ENCODE data around the gene CACFD1. TPM values are rescaled to one million over a fixed set of nuclear protein-coding genes. Genes with fewer than 3 reads are reported as not detected.

CACFD1 gene
- total RNA-seq, 1 experiment from 2014 or later, result 15.1 TPM

GRCh38 chr9:133517711-133518110, 57.9 kb downstream of the CACFD1 start:
- peaks cover 10% of the 10 kb centered on the region for H3K4me1 Mint-ChIP-seq (ENCODE audit: low read depth, unreplicated experiment)
- CTCF ChIA-PET, result interaction anchor here (0.7 kb wide), 1 partner anchor 463 kb away, joined by 5 read pairs; no protein-coding TSS in a partner anchor
- H3K27ac Mint-ChIP-seq (ENCODE audit: unreplicated experiment), result no peak overlapping the region
- BruUV-seq (replicated peaks), result no TSS peak
- H3K27me3 Mint-ChIP-seq (ENCODE audit: unreplicated experiment), result peaks cover 19% of the 10 kb centered on the region
- no peak overlapping the region for H3K4me3 Mint-ChIP-seq (ENCODE audit: low read depth, unreplicated experiment)
- no peak for DNase-seq
- H3K36me3 Mint-ChIP-seq (ENCODE audit: insufficient read depth, unreplicated experiment), result no peaks in the 10 kb centered on the region
- TF ChIP-seq, protein P1, sequence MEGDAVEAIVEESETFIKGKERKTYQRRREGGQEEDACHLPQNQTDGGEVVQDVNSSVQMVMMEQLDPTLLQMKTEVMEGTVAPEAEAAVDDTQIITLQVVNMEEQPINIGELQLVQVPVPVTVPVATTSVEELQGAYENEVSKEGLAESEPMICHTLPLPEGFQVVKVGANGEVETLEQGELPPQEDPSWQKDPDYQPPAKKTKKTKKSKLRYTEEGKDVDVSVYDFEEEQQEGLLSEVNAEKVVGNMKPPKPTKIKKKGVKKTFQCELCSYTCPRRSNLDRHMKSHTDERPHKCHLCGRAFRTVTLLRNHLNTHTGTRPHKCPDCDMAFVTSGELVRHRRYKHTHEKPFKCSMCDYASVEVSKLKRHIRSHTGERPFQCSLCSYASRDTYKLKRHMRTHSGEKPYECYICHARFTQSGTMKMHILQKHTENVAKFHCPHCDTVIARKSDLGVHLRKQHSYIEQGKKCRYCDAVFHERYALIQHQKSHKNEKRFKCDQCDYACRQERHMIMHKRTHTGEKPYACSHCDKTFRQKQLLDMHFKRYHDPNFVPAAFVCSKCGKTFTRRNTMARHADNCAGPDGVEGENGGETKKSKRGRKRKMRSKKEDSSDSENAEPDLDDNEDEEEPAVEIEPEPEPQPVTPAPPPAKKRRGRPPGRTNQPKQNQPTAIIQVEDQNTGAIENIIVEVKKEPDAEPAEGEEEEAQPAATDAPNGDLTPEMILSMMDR (IDR thresholded peaks at IDR 0.05; ENCODE audit: unreplicated experiment), result no peak
- no peaks in the 10 kb centered on the region for H3K9me3 Mint-ChIP-seq (ENCODE audit: low read depth, unreplicated experiment)
- intact Hi-C loops (cut with micrococcal nuclease; ENCODE audit: unreplicated experiment), result no loop called here

DNA sequence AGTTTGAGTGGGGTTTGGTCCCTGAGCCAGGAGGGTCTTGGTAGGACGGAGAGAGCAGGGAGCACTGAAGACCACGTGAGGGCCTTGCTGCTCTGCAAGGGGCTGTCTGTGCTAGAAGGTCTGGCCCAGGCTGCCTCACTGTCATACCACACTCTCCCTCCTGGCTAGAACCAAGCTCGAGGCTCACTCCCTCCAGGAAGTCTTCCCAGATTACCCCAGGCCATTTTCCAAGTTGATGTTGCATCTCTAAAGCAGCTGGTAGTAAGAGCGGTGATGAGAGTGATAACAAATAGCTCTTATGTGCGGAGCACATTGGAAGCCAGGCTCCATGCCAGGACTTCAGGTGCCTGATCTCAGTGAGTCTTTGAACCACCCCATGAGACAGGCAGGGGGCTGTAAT, 58.4 kb downstream of the CACFD1 start:
- H3K27ac Mint-ChIP-seq (ENCODE audit: unreplicated experiment), result no peak overlapping the region

GRCh38 chr9:133518706-133519449, 59.1 kb downstream of the CACFD1 start:
- no peak overlapping the region for H3K27ac Mint-ChIP-seq (ENCODE audit: unreplicated experiment)
- no peak for DNase-seq
- no TSS peak for BruUV-seq (replicated peaks)
- intact Hi-C loops (cut with micrococcal nuclease; ENCODE audit: unreplicated experiment), result no loop called here
- peaks cover 31% of the 10 kb centered on the region for H3K27me3 Mint-ChIP-seq (ENCODE audit: unreplicated experiment)
- TF ChIP-seq, protein P1 (IDR thresholded peaks at IDR 0.05; ENCODE audit: unreplicated experiment), result no peak
- peaks cover 10% of the 10 kb centered on the region for H3K4me1 Mint-ChIP-seq (ENCODE audit: low read depth, unreplicated experiment)
- H3K36me3 Mint-ChIP-seq (ENCODE audit: insufficient read depth, unreplicated experiment), result no peaks in the 10 kb centered on the region
- no peaks in the 10 kb centered on the region for H3K9me3 Mint-ChIP-seq (ENCODE audit: low read depth, unreplicated experiment)
- H3K4me3 Mint-ChIP-seq (ENCODE audit: low read depth, unreplicated experiment), result no peak overlapping the region
- CTCF ChIA-PET, result no interaction called here

More for the DNA sequence above, 58.4 kb downstream of the CACFD1 start:
- no peak for DNase-seq
- Mint-ChIP-seq H3K4me1 (ENCODE audit: low read depth, unreplicated experiment) (peaks cover 10% of the 10 kb centered on the region), H3K27me3 (ENCODE audit: unreplicated experiment) (peaks cover 24% of the 10 kb centered on the region), H3K9me3 (ENCODE audit: low read depth, unreplicated experiment) (no peaks in the 10 kb centered on the region), H3K4me3 (ENCODE audit: low read depth, unreplicated experiment) (no peak overlapping the region), H3K36me3 (ENCODE audit: insufficient read depth, unreplicated experiment) (no peaks in the 10 kb centered on the region)
- TF ChIP-seq, protein P1 (IDR thresholded peaks at IDR 0.05; ENCODE audit: unreplicated experiment), result no peak
- intact Hi-C loops (cut with micrococcal nuclease; ENCODE audit: unreplicated experiment), result no loop called here
- CTCF ChIA-PET, result no interaction called here
- no TSS peak for BruUV-seq (replicated peaks)

- Mint-ChIP-seq H3K27me3 (ENCODE audit: unreplicated experiment) (peaks cover 33% of the 10 kb centered on the region), H3K9me3 (ENCODE audit: low read depth, unreplicated experiment) (no peaks in the 10 kb centered on the region), H3K27ac (ENCODE audit: unreplicated experiment) (no peak overlapping the region), H3K4me1 (ENCODE audit: low read depth, unreplicated experiment) (peaks cover 10% of the 10 kb centered on the region), H3K4me3 (ENCODE audit: low read depth, unreplicated experiment) (no peak overlapping the region), H3K36me3 (ENCODE audit: insufficient read depth, unreplicated experiment) (no peaks in the 10 kb centered on the region)
- DNase-seq, result no peak
- no TSS peak for BruUV-seq (replicated peaks)
- TF ChIP-seq, protein P1 (IDR thresholded peaks at IDR 0.05; ENCODE audit: unreplicated experiment), result no peak
- intact Hi-C loops (cut with micrococcal nuclease; ENCODE audit: unreplicated experiment), result no loop called here
- CTCF ChIA-PET, result no interaction called here
Measured at GRCh38 chr9:133519693-133520092, 59.9 kb downstream of the CACFD1 start.

Data from Calu3 (cell line).